WTC11 (cell line): ENCODE data around the gene GAST. TPM values are rescaled to one million over a fixed set of nuclear protein-coding genes. Genes with fewer than 3 reads are reported as not detected.

Experiments
- ATAC-seq: fragments of 200-7000 bp; cut with Tn5 transposase; 2 replicates; pipeline ENCODE4 v1.10.0; 2021; ENCODE audit warnings: mild to moderate bottlenecking, moderate library complexity
- CTCF ChIA-PET: fragments of 300-600 bp; sonication (Branson Sonifier 250); formaldehyde crosslinking; loops from one replicate; lab custom pipeline; 2021; ENCODE audit warnings: antibody characterized with exemption; lab: Charles Lee
- POLR2A ChIA-PET: fragments of 350-600 bp; sonication (Branson Sonifier 250); formaldehyde crosslinking; loops from one replicate; lab custom pipeline; 2021; ENCODE audit warnings: antibody characterized with exemption; lab: Charles Lee
- DNase-seq: peaks from one replicate; pipeline ENCODE4 v3.0.0; 2021; ENCODE audit warnings: low spot score
- H3K27ac Mint-ChIP-seq: 2 replicates; pipeline ENCODE4 v1.8.0; 2021; ENCODE audit warnings: mixed read lengths
- H3K27me3 Mint-ChIP-seq: 2 replicates; pipeline ENCODE4 v1.8.0; 2021; ENCODE audit warnings: low read depth, mild to moderate bottlenecking, moderate library complexity, mixed read lengths
- H3K36me3 Mint-ChIP-seq: 2 replicates; pipeline ENCODE4 v1.8.0; 2021; ENCODE audit warnings: mixed read lengths
- H3K4me1 Mint-ChIP-seq: 2 replicates; pipeline ENCODE4 v1.8.0; 2022; ENCODE audit warnings: mixed read lengths
- H3K4me3 Mint-ChIP-seq: 2 replicates; pipeline ENCODE4 v1.8.0; 2021; ENCODE audit warnings: mild to moderate bottlenecking, moderate library complexity, mixed read lengths
- H3K9me3 Mint-ChIP-seq: 2 replicates; pipeline ENCODE4 v1.8.0; 2021; ENCODE audit warnings: mixed read lengths
- ATF1 ChIP-seq: sonication (generic); formaldehyde crosslinking; IDR thresholded peaks from 2 replicates; pipeline ENCODE4 v1.8.1; 2023; ENCODE audit warnings: mild to moderate bottlenecking, moderate library complexity, missing genetic modification reagents
- ETV6 ChIP-seq: sonication (generic); formaldehyde crosslinking; IDR thresholded peaks from 2 replicates; pipeline ENCODE4 v1.8.1; 2022; ENCODE audit warnings: mild to moderate bottlenecking, missing genetic modification reagents
- FOXJ3 ChIP-seq: sonication (generic); formaldehyde crosslinking; IDR thresholded peaks from 2 replicates; pipeline ENCODE4 v1.9.0; 2021; ENCODE audit warnings: missing genetic modification reagents, mild to moderate bottlenecking, borderline replicate concordance
- KAT7 ChIP-seq: sonication (generic); formaldehyde crosslinking; IDR thresholded peaks from 2 replicates; pipeline ENCODE4 v1.8.1; 2023; ENCODE audit warnings: missing genetic modification reagents, mild to moderate bottlenecking, borderline replicate concordance
- NFATC4 ChIP-seq: fragments of 250-450 bp; sonication (Bioruptor Pico); IDR thresholded peaks from 2 replicates; pipeline ENCODE4 v1.9.0; 2021; ENCODE audit warnings: mild to moderate bottlenecking
- SMAD4 ChIP-seq: sonication (generic); formaldehyde crosslinking; IDR thresholded peaks from 2 replicates; pipeline ENCODE4 v1.8.0; 2022; ENCODE audit warnings: mild to moderate bottlenecking, missing genetic modification reagents
- TEAD4 ChIP-seq: sonication (generic); formaldehyde crosslinking; IDR thresholded peaks from 2 replicates; pipeline ENCODE4 v1.8.0; 2022; ENCODE audit warnings: mild to moderate bottlenecking, missing genetic modification reagents
- ZNF138 ChIP-seq: sonication (generic); formaldehyde crosslinking; conservative IDR thresholded peaks from 2 replicates; pipeline ENCODE4 v1.8.1; 2022; ENCODE audit warnings: mild to moderate bottlenecking, moderate library complexity, missing genetic modification reagents
- total RNA-seq: library from RNA; stranded (reverse); gene quantifications from 3 replicates; pipeline ENCODE4 v1.2.3, GENCODE V29; 2021
- TF ChIP-seq, protein P1 (sequence below): sonication (generic); formaldehyde crosslinking; IDR thresholded peaks from 2 replicates; pipeline ENCODE4 v1.8.0; 2022; ENCODE audit warnings: missing genetic modification reagents
- TF ChIP-seq, protein P2 (sequence below): fragments of 250-450 bp; sonication (Bioruptor Pico); IDR thresholded peaks from 2 replicates; pipeline ENCODE4 v2.1.2; 2022; ENCODE audit warnings: mild to moderate bottlenecking, moderate library complexity
- TF ChIP-seq, protein P3 (sequence below): sonication (generic); formaldehyde crosslinking; IDR thresholded peaks from 2 replicates; pipeline ENCODE4 v1.8.0; 2022; ENCODE audit warnings: mild to moderate bottlenecking, missing genetic modification reagents
- TF ChIP-seq, protein P4 (sequence below): sonication (generic); formaldehyde crosslinking; conservative IDR thresholded peaks from 2 replicates; pipeline ENCODE4 v1.8.1; 2022; ENCODE audit warnings: mild to moderate bottlenecking, missing genetic modification reagents
- TF ChIP-seq, protein P5 (sequence below): sonication (generic); formaldehyde crosslinking; IDR thresholded peaks from 2 replicates; pipeline ENCODE4 v1.8.0; 2022; ENCODE audit warnings: mild to moderate bottlenecking, missing genetic modification reagents
- TF ChIP-seq, protein P6 (sequence below): sonication (generic); formaldehyde crosslinking; IDR thresholded peaks from 2 replicates; pipeline ENCODE4 v1.8.0; 2022; ENCODE audit warnings: mild to moderate bottlenecking, missing genetic modification reagents
- TF ChIP-seq, protein P7 (sequence below): sonication (generic); formaldehyde crosslinking; IDR thresholded peaks from 2 replicates; pipeline ENCODE4 v1.8.1; 2022; ENCODE audit warnings: mild to moderate bottlenecking, missing genetic modification reagents, moderate library complexity, borderline replicate concordance

GAST gene
- total RNA-seq, 1 experiment from 2014 or later, result not detected

DNA sequence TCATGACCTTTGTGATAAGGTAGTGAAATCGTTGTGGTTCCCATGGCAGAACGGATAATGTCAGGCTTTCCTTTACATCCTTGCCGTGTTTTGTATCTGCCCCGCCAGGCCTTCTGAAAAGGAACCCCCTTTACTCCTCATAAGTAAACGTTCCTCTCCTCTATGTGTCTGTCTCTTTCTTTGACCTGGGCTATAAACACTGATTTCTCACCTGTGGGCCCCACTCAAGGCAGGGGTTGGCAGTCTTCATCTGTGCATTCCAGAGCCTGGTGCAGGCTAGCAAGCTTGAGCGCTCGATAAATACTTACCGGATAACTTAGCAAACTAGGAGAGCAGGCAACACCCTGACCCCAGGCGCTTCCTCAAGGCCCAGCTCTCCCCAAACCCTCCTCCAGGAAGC is 29.6 kb downstream of the GAST start:
- ChIA-PET POLR2A (no interaction called here), CTCF (interaction anchor here (0.6 to 2.4 kb wide), 4 partner anchors 44 to 69 kb away, joined by 3 to 13 read pairs (median 8); partner anchors contain the start of genes JUP and P3H4)
- no peak overlapping the region; the same call in 1 of the 2 replicates for H3K27ac Mint-ChIP-seq
- no peaks in the 10 kb centered on the region for H3K9me3 Mint-ChIP-seq
- no peak for TF ChIP-seq KAT7 (CRISPR knock-in tag)
- no peak for TF ChIP-seq TEAD4 (CRISPR knock-in tag)
- TF ChIP-seq, protein P1, sequence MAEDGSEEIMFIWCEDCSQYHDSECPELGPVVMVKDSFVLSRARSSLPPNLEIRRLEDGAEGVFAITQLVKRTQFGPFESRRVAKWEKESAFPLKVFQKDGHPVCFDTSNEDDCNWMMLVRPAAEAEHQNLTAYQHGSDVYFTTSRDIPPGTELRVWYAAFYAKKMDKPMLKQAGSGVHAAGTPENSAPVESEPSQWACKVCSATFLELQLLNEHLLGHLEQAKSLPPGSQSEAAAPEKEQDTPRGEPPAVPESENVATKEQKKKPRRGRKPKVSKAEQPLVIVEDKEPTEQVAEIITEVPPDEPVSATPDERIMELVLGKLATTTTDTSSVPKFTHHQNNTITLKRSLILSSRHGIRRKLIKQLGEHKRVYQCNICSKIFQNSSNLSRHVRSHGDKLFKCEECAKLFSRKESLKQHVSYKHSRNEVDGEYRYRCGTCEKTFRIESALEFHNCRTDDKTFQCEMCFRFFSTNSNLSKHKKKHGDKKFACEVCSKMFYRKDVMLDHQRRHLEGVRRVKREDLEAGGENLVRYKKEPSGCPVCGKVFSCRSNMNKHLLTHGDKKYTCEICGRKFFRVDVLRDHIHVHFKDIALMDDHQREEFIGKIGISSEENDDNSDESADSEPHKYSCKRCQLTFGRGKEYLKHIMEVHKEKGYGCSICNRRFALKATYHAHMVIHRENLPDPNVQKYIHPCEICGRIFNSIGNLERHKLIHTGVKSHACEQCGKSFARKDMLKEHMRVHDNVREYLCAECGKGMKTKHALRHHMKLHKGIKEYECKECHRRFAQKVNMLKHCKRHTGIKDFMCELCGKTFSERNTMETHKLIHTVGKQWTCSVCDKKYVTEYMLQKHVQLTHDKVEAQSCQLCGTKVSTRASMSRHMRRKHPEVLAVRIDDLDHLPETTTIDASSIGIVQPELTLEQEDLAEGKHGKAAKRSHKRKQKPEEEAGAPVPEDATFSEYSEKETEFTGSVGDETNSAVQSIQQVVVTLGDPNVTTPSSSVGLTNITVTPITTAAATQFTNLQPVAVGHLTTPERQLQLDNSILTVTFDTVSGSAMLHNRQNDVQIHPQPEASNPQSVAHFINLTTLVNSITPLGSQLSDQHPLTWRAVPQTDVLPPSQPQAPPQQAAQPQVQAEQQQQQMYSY, result peak; percentile 47
- TF ChIP-seq ETV6 (CRISPR knock-in tag), result no peak
- TF ChIP-seq, protein P2, sequence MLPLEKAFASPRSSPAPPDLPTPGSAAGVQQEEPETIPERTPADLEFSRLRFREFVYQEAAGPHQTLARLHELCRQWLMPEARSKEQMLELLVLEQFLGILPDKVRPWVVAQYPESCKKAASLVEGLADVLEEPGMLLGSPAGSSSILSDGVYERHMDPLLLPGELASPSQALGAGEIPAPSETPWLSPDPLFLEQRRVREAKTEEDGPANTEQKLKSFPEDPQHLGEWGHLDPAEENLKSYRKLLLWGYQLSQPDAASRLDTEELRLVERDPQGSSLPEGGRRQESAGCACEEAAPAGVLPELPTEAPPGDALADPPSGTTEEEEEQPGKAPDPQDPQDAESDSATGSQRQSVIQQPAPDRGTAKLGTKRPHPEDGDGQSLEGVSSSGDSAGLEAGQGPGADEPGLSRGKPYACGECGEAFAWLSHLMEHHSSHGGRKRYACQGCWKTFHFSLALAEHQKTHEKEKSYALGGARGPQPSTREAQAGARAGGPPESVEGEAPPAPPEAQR (CRISPR knock-in tag), result no peak
- no peak for TF ChIP-seq SMAD4 (CRISPR knock-in tag)
- TF ChIP-seq, protein P3, sequence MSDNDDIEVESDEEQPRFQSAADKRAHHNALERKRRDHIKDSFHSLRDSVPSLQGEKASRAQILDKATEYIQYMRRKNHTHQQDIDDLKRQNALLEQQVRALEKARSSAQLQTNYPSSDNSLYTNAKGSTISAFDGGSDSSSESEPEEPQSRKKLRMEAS, result no peak
- H3K4me1 Mint-ChIP-seq, result peaks cover 18% of the 10 kb centered on the region
- H3K27me3 Mint-ChIP-seq, result peaks cover 13% of the 10 kb centered on the region
- ATAC-seq (no peak), DNase-seq (no peak)
- H3K4me3 Mint-ChIP-seq, result no peak overlapping the region
- no peaks in the 10 kb centered on the region for H3K36me3 Mint-ChIP-seq

DNA sequence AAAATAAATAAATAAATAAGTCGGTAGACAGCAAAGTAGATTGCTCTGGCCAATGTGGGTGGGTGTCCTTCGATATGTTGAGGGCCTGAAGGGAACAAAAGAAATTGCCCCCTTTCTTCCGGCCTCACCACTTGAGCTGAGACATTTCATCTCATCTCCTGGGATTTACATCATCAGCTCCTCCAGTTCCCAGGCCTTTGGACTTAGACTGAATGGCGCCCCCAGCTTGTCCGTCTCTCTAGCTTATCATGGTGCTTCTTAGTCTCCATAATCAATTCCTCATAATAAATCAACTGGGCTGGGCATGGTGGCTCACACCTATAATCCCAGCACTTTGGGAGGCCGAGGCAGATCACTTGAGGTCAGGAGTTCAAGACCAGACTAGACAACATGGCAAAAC is 36.1 kb downstream of the GAST start:
- Mint-ChIP-seq H3K4me3 (no peak overlapping the region), H3K36me3 (no peaks in the 10 kb centered on the region), H3K27me3 (no peaks in the 10 kb centered on the region; the same call in 1 of the 2 replicates), H3K4me1 (no peaks in the 10 kb centered on the region), H3K27ac (no peak overlapping the region), H3K9me3 (no peaks in the 10 kb centered on the region)
- ChIA-PET CTCF (interaction anchor here (0.5 to 1.8 kb wide), 7 partner anchors 10 to 113 kb away, joined by 3 to 6 read pairs (median 3); partner anchors contain the start of gene JUP), POLR2A (interaction anchor here (0.9 kb wide), 1 partner anchor 38 kb away, joined by 3 read pairs; the partner anchor contains the start of gene JUP)
- TF ChIP-seq, protein P4, sequence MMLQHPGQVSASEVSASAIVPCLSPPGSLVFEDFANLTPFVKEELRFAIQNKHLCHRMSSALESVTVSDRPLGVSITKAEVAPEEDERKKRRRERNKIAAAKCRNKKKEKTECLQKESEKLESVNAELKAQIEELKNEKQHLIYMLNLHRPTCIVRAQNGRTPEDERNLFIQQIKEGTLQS (CRISPR knock-in tag), result no peak
- TF ChIP-seq, protein P5, sequence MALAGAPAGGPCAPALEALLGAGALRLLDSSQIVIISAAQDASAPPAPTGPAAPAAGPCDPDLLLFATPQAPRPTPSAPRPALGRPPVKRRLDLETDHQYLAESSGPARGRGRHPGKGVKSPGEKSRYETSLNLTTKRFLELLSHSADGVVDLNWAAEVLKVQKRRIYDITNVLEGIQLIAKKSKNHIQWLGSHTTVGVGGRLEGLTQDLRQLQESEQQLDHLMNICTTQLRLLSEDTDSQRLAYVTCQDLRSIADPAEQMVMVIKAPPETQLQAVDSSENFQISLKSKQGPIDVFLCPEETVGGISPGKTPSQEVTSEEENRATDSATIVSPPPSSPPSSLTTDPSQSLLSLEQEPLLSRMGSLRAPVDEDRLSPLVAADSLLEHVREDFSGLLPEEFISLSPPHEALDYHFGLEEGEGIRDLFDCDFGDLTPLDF, result no peak
- no peak for TF ChIP-seq ATF1 (CRISPR knock-in tag)
- TF ChIP-seq, protein P6, sequence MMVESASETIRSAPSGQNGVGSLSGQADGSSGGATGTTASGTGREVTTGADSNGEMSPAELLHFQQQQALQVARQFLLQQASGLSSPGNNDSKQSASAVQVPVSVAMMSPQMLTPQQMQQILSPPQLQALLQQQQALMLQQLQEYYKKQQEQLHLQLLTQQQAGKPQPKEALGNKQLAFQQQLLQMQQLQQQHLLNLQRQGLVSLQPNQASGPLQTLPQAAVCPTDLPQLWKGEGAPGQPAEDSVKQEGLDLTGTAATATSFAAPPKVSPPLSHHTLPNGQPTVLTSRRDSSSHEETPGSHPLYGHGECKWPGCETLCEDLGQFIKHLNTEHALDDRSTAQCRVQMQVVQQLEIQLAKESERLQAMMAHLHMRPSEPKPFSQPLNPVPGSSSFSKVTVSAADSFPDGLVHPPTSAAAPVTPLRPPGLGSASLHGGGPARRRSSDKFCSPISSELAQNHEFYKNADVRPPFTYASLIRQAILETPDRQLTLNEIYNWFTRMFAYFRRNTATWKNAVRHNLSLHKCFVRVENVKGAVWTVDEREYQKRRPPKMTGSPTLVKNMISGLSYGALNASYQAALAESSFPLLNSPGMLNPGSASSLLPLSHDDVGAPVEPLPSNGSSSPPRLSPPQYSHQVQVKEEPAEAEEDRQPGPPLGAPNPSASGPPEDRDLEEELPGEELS (CRISPR knock-in tag), result no peak
- TF ChIP-seq, protein P7, sequence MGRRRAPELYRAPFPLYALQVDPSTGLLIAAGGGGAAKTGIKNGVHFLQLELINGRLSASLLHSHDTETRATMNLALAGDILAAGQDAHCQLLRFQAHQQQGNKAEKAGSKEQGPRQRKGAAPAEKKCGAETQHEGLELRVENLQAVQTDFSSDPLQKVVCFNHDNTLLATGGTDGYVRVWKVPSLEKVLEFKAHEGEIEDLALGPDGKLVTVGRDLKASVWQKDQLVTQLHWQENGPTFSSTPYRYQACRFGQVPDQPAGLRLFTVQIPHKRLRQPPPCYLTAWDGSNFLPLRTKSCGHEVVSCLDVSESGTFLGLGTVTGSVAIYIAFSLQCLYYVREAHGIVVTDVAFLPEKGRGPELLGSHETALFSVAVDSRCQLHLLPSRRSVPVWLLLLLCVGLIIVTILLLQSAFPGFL (CRISPR knock-in tag), result no peak
- no peak for TF ChIP-seq ZNF138
- TF ChIP-seq FOXJ3, result no peak
- TF ChIP-seq NFATC4 (CRISPR knock-in tag), result no peak
- DNase-seq, result no peak
- ATAC-seq, result no peak; the same call in 1 of the 2 replicates
